Activated gamma-delta T cell (primary cell): ENCODE measurements around the gene MYLK.

Experiments used
- DNase-seq: peaks from one replicate; lab custom pipeline; 2025; lab: John Stamatoyannopoulos, UW

The MYLK gene

DNA sequence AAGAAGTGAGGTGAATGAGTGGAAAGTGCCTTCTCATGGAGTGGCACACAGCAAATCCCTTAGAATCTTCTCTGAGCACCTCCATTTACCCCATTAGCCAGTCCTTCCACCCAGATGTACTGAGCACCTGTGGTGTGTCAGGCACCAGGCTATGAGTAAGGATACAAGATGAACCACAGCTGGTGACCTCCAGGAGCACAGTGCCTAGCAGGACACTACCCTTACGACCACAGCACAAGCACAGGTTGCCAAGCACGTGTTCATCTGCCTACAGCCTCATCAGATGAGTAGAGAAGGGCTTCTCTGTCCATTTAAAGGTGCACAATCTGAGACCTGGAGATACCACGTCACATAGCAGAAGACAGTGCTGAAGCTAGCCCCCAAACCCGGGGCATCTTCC is 6.2 kb downstream of the MYLK start:
- DNase-seq, result no peak

DNA sequence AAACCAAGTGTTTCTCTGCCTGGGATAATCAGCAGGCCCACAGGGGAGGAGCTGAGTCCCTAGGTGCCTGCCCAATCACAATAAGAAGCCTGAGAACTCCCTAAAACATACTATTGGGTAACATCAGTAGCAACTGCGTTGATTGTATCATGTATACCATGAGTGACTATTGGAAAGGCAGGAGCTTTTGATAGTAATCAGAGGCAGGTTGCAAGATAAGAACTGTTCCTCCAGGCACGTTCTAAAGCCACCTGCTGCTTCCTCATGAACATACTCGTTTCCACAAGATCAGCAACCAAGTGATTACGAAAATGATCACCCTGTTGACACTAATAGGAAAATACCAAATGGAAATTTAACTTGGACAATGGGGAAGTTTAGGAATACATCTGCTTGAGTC is 6.7 kb downstream of the MYLK start:
- no peak for DNase-seq

DNA sequence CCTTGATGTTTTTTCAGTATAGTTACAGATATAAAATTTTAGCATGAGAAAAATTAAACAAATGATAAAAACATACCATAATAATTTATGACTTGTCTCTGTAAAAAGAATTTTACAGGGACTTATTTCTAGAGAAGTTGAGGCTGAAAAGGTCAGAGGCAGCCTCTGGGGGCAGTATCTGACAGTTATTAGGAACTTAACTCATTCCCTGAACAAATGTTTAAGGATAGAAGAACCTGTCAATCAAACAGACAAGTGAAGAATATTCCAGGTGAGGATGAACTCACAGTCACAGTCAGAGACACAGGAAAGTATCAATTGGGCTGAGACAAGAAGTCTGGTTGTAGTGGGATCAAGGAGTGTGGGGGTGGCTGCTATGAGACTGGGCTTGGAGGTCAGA is 7.3 kb downstream of the MYLK start:
- no peak for DNase-seq

DNA sequence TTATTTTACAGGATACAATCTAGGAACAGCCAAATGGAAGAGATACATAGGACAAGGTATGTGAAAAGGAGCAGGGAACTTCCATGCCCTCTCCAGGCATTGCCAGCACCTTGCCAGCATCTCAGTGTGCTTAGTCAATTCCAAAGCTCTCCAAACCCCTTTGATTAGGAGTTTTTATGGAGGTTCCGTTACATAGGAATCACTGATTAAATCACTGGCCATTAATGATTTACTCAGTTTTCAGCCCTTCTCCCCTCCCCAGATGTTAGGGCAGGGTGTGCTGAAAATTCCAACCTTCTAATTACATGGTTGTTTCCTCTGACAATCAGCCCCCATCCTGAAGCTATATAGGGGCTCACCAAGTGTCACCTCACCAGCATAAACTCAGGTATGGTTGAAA is 11.5 kb downstream of the MYLK start:
- DNase-seq, result no peak

DNA sequence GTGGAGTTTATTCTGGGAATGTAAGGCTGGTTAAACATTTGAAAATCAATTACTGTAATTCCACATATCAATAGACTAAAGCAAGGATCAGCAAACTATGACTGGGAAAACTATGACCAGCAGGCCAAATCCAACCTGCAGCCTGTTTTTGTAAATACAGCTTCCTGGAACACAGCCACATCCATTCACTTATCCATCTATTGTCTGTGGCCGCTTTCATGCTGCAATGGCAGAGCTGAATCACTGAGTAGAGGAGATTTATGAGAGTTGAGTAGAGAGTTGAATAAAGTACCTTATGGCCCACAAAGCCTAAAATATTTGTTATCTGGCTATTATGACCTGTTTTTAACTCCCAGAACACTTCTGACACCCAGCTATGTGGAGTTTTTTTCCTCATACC is 12.2 kb downstream of the MYLK start:
- no peak for DNase-seq

DNA sequence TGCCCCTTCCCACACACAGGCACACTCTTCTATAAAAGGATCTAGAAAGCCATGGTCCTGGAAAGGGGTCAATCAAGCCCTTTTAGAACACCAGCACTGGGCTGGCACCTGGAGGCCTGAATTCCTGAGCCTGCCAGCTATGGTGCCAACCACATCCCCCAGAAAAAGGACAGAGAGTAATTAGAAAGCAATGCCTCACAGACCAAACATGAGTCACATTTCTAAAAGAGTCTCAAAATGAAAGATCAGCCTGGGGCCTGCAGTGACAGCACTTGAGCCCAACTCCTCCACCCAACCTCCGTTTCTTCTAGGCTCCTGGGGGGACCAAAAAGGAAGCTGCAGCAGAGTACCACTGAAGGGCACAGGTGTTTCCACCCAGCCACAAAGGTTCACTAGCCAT is 14.1 kb downstream of the MYLK start:
- DNase-seq, result no peak

DNA sequence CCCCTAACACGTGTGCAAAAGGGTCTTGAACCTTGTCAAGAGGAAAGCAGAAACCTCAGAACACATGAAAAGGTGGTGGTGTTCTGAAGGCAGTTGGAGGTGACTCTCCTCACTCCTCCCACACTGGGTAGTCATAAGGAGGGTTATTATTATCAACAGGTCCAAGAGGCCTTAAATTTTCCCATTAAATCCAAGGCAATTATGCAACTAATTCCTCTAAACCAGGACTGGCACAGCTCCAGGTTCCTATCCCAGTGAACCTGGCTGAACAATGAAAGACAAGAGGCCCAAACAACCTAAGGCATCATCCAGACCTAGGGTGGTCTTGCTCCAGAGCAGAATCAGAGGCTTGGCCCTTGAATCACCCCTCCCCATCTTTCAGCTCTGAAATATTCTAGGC is 15.0 kb downstream of the MYLK start:
- DNase-seq, result no peak

DNA sequence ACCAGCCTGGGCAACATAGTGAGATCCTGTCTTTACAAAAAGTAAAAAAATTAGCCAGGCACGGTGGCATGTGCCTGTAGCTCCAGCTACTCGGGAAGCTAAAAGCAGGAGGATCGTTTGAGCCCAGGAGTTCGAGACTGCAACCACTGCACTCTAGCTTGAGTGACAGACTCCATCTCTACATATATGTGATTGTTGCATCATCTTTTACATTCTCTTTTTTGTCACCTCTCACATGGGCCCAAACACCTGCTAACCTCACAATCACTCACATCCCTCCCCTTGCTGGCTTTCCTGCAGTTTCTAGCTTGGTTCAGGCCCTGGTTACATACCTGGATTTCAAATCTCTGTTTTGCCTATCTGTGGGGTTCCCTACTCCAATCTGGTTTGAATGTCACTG is 19.4 kb downstream of the MYLK start:
- no peak for DNase-seq

DNA sequence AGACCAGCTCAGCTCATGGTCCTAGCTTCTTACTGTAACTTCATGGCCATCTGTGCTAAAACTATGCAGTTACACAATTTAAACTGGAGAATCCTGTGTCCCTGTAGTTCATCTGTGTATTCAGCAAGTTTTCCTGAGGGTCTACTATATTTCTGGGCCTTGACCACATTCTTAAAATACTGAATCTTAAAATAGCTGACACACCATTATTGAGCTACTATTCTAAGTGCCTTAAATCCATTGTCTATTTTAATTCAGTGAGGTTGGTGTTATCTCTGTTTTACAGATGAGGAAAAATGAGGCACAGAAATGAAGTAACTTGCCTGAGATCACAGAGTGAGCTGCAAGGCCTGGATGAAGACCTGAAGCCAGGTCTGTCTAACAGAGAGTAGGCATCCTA is 22.0 kb downstream of the MYLK start:
- DNase-seq, result no peak

DNA sequence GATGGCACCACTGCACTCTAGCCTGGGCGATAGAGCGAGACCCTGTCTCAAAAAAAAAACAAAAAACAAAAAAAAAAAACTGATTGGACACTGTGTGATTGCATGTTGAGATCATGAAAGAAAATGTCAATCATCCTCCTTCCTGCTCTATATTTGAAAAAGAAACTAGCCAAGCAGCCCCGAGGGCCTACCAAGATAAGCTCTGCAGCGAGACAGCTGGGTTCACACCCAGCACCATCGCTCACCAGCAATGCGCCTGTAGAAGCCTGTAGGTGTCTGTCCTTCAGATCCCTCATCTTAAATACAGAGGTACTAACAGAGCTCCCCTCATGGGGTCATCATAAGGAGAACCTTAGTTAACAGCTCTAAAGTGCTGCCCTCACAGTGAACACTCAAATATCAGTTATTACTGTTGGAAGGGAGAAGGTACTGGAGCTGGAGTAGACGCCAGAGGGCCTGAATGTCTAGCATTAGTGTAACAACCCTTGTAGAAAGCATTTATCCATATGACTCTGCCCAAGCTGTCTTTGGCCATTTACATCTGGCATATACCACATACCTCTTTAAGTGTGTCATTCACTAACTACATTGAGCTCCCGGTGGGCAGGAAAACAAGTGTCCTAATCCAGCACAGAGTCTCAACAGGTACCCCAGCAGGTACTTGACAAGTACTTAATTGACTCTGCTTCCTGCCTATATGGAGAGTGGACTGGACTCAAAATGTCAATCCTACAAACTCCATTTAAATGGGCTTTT is 22.9 kb downstream of the MYLK start:
- DNase-seq, result no peak

DNA sequence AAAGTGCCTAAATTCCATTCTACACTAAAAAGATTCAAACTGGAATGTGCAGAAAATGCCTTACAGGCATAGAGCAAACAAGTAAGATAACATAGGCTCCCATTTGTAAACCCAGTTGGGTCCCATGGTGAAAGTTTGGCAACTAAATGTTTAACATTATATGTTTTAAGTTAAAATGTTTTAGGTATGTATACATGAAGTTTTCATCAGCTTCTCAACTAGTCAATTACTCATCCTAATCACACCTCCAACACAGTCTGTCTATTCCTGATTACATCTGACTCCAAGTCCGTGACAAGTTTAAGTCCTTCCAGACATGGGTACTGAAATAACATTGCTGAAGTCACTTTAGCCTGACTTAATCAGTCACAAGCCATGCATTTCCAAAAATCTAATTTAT is 25.0 kb downstream of the MYLK start:
- DNase-seq, result no peak

DNA sequence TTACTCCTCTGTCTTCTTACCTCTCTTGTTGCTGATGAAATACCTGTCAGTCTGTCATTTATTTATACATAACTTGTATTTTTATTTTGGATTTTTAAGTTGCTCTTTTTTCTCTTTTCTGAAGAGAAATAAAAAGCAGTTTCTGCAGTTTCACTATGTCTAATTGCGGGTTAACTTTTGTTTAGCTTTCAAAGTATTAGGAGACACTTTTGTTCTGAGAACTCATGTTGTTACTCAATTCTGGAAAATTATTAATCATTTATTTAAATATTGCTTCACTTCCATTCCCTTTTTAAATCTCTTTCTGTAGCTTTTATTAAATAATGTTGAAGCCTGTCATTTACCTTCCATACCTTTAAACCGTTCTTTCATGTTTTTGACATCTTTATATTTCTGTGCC is 29.2 kb downstream of the MYLK start:
- DNase-seq, result no peak

DNA sequence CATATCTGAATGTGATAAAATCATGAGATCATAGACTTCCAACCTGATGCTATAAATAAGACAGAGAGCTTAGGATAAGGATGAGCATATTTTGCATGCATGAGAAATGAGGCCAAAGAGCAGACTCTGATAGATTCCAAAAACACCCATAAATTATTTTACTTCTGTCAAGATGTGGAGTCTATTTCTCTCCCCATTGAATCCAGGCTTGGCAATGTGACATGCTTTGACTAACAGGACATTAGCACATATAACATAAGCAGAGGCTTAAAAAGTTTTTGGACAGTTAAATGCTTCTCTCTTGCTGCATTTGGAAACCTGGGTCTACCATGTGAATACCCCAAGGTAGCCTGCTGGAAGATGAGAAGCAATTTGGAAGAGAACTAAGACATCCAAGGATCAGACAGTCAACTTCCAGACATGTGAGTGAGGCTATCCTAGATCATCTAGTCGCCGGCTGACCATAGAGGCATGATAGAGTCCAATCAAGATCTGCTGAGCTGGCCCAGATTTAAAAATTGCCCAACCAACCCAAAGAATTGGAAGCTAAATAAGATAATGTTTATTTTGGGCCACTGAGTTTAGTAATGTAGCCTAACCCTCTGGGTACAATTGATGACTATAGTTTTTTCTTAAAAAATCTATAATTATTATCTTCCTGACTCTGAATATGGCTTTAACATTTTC is 30.3 kb downstream of the MYLK start:
- DNase-seq, result no peak

DNA sequence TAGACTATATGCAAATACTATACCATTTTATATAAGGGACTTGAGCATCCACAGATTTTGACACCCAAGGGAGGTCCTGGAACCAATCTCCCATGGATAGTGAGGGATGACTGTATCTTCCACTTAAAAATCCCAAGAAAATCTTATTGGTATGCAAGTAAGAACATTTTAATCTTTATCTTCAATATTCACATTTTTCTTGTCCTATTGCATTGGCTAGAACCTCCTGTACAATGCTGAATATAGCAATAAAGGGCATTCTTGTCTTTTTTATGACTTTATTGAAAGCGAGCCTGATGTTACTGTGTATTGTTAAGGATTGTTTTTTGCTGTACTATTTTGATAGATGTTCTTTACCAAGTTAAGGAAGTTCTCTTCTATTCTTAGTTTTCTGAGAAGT is 36.9 kb downstream of the MYLK start:
- no peak for DNase-seq

DNA sequence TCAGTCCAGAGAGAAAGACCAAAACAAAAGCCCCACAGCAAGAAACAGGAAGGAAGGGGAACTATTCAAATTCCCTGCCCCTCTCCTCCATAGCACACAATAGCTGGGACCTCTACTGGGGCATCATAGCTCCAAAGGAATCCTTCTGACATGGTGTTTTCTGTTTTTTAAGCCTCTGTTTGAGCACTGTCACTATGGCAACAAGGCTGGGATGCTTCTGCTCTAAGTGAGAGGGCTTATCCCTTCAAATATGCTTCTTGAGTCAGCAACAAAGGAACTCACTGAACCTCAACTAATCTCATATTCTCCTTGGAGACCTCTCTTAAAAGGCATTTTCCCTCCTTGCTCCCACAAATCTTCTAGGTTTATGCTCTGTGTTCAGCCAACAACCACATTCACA is 40.5 kb downstream of the MYLK start:
- no peak for DNase-seq

DNA sequence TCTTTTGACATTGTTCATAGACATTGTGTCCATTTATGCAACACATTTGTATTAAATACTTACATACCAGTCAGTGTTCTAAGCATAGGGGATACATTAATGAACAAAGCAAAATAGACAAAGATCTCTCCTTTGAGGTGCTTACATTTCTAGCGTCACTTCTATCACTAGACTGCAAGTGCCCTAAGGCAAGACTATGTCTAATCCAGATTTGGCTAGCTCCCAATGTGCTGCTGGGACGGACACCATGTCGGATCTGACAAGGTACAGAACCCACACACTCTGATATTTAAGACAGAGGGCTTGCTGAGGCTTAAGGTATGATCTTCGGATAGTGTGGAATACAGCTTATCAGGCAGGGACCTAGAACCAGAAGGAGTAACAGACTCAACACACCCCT is 41.4 kb downstream of the MYLK start:
- DNase-seq, result no peak

DNA sequence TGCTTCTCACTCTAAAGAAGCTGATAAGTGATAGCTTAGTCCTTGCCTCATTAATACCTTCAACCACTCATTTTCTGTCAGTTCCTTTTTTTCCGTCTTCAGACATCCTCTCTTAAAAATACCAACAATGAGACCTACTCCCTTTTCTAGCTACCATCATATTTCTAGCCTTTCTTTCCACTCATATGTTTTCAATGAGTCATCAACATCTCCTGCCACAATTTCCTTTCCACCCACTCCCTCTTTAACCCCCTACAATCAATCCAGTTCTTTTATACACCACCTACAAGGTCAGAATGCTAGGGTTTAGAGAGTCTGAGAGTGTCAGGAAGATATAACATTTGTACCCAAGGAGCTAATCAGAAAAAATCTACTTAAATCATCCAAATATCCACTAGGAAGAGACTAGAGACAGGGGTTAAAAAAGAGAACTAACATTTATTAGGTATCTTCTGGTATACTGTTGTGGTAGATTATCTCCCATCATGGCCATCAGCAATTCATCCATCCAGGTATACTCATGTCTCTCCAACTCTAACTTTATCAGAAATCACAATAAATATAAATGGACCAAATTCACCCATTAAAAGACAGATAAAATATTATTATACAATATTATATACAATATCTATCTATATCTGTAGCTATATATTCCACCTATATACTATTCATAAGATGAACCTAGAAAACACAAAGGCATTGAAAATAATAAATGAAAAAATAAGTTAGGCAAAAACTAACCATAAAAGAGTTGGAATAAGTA is 42.5 kb downstream of the MYLK start:
- DNase-seq, result no peak

DNA sequence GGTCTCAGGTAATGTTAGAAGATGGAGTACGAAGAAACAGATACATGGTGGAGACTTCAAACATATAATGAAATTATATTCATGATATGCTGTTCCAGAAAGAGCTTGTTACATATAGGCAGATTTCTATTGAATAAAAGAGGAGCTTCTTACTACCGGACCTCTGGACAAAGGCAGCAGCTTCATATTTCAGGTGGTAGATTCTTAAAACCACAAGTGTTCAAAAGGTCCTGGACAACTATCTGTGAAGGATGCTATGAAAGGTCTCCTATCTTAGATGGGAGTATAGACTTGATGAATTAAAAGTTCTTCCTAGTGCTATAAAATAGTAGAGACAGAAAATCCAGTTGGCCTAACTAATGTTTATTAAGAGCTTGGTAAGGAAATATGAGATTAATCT is 43.2 kb downstream of the MYLK start:
- DNase-seq, result no peak

DNA sequence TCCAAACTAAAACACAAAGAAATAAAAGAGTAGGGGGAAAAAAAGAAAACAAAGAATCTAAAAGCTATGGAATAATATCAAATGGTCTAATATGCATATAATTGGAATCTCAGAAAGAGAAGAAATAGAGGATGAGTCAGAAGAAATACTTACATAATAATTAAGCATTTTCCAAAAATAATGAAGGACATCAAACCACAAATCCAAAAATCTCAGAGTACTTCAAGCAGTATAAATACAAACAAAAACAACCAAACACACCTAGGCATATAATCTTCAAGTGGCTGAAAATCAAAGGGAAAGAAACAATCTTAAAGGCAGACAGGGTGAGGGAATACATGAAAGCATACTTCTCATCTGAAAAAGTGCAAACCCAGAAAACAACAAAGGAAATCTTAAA is 46.3 kb downstream of the MYLK start:
- no peak for DNase-seq

DNA sequence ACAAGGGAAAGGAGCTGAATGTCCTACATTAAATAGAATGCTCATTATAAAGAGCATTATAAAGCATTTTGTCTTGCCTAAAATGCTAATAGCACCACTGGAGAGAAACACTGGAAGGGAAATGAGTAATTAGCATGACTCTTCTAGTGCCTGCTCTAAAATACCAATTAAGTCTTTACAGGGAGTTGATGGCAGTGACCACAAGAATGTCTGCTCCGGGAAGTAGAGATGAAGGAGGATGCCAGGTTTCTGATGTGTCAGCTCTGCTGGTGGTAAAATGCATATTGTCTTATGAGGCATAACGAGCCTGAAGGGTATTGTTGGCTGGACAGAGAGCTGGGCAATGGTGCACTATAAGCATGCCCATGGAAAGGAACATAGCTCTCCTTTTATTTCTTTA is 49.5 kb downstream of the MYLK start:
- DNase-seq, result no peak

DNA sequence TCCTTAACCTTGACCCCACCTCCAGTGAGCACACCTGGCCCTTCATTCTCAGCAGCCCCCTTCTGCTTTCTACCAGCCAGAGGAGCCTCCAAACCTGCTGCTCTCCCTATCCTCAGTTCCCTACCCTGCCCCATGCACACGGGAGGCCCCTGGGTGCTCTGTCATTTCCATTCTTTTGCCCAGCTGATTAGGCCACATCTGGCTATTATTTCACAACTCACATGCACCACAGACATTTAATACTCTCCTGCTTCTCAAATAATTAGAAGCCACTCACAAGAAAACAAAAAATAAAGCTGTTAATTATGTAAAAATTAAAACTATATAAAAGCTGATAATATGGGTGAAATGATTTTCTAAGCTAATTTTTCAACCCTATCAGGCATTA is 50.7 kb downstream of the MYLK start:
- no peak for DNase-seq

DNA sequence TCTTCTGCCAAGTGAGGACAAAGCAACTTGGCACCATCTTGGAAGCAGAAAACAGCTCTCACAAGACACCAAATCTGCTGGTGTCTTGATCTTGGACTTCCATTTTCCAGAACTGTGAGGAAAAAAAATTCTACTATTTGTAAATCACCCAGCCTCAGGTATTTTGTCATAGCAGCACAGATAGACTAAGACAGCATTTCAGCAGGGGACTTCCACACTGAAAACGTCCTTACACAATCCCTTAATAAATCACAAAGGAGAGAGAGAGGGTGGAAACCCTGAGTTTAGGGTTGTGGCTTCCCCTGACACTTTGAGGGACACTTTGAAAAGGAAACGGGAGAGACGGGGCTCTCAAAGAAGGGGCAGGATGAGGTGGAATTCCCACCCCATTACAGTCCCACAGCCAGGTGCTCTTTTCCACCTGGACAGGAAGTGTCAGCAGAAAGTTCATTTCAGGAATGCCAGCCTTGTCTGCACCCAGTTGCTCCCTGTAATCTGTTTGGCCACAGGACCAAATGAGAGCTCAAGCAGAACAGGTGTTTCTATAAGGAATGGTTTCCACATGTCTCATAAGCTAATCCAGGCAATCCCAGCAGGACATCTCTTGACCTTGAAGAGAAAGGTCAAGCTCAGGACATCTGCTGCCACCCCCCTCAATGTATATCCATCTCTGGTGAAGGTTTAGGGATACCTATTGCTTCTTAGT is 51.3 kb downstream of the MYLK start:
- DNase-seq, result no peak

DNA sequence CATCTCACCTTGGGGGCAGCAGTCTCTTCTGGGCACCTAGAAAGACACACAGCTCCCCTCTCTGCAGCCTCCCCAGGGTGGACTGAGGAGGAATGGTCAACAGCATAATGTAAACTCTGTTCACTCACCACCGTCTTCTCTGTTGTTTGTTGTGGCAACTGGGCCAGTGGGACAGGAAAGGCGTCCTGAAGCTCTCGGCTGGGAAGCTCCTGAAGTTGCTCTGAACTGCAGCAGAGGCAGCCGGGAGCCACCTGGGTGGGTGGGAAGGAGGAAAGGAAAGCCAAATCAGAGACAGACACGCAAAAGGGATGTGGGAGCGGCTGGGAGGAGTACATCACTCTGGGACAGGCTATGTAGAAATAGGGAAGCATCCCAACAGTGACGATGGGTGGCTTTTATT is 52.7 kb downstream of the MYLK start:
- DNase-seq, result no peak
